HG03108 (cell line): ENCODE results near the gene IL17RB.

Experiments
- ATAC-seq: cut with Tn5 transposase; IDR thresholded peaks from one replicate; pipeline ENCODE4 v1.9.1; 2021; ENCODE audit warnings: moderate library complexity; ENCODE audit not compliant: unreplicated experiment

Gene IL17RB, protein sequence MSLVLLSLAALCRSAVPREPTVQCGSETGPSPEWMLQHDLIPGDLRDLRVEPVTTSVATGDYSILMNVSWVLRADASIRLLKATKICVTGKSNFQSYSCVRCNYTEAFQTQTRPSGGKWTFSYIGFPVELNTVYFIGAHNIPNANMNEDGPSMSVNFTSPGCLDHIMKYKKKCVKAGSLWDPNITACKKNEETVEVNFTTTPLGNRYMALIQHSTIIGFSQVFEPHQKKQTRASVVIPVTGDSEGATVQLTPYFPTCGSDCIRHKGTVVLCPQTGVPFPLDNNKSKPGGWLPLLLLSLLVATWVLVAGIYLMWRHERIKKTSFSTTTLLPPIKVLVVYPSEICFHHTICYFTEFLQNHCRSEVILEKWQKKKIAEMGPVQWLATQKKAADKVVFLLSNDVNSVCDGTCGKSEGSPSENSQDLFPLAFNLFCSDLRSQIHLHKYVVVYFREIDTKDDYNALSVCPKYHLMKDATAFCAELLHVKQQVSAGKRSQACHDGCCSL

DNA sequence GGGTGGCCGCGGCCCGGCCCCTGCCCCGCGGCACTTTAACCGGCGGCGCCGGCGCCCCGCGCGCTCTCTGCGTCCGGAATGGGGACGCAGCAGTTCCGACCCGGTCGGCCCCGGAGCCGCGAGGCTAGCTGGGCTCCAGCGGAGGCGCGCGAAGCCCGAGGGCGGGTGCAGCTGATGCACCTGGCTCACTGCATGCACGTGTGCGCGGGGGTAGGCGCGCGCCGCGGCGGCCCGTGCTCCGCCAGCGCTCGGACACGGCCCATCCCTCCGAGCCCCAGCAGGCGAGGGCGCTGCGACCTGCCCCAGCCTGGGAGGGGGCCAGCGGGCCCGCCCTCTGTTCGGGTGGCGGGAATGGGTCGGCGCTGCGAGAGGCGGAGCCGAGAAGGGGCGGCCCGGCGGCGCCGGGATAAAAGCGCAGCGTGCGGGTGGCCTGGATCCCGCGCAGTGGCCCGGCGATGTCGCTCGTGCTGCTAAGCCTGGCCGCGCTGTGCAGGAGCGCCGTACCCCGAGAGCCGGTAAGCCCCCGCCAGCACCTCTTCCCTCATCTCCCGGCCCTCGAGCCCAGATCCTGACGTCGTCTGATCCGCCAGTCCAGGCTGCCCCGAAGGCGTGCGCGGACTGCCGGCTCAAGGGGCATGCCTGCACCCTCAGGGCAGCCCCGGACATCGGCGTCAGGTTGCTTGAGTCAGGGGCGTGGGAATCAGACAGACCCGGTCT, at the start of gene IL17RB, which contains the start of gene CHDH:
Gene IL17RB (plus strand): TSS at position 435 of the 717 bp plus-strand sequence. CDS start 21 bp downstream, at position 456.
Gene CHDH (minus strand): TSS at position 286 of the 717 bp plus-strand sequence. CDS start 22,411 bp downstream, outside the sequence.
- no peak for ATAC-seq

DNA sequence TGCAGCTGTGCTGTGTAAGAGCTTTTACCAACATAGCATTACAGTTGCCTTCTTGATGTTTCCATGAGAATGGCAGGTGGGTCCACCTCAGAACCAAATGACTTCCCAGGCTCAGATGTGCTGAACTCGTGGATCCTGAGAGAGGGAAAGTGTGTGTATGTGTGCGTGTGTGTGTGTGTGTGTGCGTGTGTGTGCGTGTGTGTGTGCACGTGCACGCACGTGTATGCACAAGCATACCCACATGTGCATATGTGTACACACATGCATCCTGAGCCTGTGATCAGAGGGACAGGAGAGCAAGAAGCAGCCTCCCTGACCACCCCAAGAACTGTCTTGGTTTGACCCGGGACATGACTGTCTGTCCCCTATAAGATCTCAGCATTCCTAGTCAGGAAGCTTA, 48.2 kb upstream of the IL17RB start:
- no peak for ATAC-seq

DNA sequence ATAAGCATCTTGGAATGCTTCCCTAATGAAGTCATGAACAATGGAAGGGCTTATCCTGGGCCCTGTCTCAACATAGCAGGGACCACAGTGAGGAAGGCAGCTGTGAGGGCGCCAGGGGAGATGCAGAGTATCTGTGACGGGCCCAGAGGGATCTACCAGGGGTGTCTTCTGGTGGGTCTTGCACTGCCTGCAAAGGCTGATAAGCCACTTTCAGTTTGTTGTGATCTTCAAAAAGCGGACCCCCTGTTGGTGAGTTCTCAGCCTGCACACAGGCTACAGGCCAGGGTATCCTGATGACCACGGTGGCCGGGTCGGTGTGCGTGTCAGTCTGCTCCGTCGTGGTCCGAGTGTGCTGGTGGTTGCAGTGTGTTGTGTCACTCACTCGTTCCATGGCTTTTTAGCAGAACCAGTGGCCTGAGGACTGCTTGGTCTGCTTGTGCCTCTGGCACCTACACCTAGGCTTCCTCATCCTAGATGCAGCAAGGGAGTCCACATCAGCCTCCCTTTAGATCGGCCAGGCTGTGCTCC, 47.0 kb upstream of the IL17RB start:
- no peak for ATAC-seq

DNA sequence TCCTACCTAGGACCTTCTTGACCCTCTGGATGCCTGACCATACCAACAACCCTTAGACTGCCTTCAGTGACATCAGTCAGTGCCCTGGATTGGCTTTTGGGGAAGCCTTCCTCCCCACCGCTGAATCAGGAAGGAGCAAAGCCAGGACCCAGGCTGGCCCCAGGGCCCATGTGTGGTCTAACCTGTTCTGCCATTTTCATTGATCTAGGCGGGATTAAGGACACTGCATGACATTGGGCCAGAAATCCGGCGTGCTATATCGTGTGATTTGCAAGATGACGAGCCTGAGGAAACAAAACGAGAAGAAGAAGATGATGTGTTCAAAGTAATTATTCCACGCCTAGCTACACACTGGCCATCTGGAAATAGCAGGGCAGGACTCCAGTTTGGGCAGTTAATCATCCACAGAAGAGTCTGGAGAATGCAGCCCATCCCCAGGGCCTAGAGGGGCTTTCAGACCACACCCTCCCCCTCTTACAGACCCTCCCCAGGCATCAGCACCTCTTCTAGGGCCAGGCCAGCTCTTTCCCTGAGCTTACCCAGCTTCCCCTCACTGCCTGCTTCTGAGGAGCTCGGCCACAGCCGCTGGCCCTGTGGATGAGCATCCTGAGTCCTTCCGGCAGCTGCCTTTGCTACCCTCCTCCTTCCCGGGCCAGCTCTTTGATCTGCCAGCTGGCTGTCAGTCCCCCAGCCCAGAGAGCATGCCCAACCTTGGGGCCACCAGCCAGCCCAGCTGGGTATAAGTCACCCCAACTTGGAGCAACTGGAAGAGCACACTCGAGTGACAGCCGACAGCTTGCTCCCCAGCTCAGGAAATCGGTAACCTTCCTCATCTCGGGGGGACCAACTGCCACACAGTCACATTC, 46.1 kb upstream of the IL17RB start:
- no peak for ATAC-seq

DNA sequence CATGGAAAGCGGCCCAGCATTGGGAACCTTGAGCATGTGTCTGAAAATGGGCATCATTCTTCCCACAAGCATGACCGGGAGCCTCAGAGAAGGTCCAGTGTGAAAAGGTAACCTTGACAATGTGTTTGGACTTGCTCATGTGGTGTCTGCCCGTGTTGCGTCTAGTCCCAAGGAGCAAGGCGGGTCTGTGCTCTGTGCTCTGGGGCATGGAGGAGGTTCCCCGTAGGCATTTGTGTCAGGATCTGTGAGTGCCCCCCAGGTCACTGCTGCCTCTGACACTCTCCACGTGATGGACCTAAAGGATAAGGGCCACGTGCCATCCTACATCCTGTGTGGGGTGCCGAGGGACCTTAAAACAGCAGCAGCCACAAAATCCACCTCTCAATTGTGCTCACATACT, 45.0 kb upstream of the IL17RB start:
- ATAC-seq = no peak

DNA sequence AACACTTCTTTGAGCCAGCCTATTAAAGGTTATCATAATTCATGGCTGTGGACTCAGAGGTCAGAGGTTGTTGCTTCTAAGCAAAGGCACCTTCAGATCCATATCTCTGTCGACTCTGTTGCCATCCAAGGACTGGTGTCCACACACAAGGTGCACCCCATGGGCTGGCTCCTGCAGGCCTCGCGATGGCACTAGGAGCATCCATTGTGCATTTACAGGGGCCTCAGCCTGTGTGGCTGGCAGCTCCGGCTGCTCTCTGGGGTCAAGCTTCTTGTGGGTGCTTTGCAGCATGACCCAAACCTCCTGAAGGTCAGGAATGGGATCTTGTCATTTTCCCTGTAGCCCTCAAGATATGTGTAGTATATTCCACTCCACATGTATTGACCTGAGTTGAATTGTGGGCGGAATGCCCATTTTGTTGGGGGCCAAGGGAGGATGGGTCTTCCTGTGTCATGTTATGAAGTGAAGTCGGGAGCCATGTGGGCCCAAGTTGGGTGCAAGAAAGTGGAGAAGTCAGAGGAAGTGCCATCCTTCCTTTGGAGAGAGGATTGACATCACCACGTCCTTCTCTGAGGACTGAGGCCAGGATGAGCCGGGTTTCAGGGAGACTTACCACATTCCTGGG, 44.0 kb upstream of the IL17RB start:
- ATAC-seq = no peak

DNA sequence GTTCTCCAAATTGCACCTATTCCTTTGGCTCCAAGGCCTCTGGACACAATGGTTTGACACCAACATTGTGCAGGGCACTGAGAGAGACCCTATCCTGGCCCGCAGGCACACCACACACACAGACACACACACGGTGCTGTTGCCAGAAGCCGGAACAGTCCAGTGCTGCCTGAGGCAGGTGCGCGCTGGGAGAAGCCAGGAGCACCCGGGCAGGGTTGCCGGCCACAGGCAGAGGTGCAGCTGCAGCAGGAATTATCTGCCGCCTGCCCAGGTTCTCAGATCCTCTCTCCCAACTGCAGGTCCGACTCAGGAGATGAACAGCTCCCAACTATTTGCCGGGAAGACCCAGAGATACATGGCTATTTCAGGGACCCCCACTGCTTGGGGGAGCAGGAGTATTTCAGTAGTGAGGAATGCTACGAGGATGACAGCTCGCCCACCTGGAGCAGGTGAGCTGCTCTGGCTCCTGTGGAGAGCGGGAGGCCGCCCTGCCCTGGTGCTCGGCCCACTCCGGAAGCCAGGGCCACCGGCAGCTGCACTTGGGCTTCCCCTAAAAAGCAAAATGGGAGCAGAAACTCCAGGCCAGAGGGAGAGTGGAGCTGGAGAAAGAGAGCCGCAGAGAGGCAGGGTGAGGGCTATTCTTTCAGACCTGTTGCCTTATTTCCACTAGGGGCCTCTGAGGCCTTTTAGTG, 43.1 kb upstream of the IL17RB start:
- no peak for ATAC-seq

DNA sequence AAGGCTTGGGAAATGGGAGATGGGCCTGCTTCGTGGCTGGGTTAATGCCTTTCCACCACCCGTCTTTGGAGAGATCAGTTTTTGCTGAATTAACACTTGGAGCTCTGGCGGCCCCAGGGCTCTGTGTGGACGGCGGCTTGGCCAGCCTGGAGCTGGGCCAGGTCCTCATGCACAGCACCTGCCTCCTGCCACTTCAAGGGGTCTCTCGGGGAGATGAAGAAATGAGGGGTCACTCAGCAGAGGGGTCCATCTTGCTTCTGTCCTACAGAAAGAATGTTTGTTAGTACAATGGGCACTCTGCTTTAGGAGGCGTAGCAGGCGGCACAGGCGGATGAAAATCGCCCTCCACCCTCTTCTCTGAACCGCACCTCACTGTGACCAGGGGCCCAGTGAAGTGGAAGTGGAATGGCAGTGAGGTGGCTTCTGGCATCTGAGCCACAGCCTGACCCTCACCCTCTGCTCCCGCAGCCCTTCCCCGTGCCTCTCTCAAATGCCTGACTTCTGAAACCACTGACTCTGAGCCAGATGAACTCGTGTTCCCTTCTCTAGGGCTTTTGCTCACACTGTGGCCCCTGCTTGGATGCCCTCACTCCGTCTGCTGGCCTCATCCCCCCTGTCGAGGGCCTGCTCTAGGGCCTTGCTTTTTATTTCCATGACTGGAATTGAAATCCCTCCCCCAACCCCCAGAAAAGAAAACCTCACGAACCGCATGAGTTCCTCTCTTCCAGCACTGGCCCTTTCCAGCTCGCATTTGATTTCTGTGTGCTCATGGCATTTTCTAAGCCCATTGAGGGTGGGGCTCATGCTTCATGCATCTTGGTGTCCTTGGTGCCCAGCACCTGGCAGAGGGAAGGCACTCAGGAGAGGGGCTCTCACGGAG, 42.3 kb upstream of the IL17RB start:
- ATAC-seq = no peak

DNA sequence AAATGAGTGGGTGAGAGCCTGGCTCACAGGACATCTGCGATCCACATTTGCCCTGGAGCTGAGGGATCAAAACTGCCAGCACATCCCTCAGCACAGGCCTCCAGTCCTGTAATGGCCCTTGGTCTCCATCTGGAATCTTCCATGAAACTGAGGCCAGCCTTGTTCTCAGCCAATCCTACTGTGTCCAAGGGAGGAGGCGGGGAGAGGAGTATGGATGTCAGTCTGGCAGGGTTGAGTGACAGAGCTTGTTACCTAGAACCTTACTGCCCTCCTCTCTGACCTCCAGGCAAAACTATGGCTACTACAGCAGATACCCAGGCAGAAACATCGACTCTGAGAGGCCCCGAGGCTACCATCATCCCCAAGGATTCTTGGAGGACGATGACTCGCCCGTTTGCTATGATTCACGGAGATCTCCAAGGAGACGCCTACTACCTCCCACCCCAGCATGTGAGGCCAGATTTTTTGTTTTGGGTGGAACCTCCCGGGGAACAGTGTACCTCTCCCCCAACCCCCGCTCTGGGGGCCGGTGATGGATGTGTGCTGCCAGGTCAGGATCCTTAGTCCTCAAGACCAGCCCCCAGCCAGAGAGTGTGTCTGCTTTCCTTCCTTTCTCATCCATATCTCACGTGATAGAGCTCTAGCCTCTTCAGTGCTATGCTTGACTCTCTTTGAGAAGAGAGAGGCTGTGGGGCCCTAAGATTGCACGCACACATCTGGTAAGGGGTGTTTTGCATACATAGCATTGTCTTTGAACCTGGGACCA, 41.5 kb upstream of the IL17RB start:
- ATAC-seq = peak; percentile 64

DNA sequence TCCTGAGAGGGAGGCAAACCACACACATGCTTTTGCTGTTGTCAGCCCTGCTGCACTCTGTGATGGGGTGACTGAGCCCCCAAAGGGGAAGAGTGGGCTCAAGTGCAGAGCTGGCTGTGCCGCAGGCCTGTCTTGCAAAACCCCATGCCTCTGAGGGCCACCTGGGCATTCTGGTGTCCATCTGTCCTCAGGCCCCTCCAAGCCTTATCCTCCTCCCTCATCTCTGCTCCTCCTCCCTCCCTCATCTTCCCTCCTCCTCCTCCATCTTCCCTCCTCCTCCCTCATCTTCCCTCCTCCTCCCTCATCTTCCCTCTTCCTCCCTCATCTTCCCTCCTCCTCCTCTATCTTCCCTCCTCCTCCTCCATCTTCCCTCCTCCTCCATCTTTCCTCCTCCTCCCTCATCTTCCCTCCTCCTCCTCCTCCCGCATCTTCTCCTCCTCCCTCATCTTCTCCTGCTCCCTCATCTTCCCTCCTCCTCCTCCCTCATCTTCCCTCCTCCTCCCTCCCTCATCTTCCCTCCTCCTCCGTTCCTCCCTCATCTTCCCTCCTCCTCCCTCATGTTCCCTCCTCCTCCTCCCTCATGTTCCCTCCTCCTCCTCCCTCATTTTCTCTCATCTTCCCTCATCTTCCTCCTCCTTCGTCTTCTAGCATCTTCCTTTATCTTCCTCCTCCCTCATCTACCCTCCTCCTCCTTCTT, 40.8 kb upstream of the IL17RB start:
- ATAC-seq = no peak

DNA sequence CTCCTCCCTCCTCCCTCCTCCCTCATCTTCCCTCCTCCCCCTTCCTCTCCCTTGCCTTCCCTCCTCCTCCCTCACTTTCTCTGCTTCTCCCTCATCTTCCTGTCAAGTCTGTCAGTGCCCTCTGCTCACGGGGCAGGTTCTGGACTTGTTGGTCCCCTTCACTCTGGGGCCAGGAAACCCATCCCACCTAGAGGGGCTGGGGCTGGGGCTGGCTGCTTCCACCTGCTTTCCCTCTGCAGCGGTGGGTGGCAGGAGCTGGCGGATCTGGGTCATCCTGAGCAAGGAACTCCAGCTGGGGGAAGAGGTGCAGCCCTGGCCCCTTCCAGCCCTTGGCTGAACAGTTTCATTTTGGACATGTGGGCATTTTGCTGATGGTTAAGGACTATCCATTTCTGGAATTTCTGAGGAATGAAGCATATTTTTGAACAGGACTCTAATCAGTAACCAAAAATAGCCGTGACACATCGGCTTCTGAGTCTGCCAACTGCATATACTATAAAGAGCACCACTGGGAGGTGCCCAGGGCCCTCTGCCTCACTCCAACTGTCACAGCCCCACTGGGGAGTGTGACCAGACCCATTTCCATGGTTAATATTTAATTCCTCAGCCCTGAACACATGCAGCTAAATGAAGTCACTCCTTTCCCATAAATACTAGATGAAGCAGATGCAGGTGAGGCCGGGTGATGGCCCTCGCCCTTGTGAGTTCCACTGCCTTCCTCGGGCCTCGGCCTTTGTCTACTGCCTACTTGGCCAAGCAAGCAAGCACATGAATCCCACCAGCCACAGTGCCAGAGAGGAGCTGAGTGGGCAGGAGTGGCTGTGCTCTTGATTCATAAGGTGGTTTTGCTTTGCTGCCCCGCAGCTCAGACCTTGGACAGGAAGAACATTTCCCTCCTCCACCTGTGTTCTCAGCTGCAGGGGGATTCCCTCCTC, 39.9 kb upstream of the IL17RB start:
- ATAC-seq = peak; percentile 52

DNA sequence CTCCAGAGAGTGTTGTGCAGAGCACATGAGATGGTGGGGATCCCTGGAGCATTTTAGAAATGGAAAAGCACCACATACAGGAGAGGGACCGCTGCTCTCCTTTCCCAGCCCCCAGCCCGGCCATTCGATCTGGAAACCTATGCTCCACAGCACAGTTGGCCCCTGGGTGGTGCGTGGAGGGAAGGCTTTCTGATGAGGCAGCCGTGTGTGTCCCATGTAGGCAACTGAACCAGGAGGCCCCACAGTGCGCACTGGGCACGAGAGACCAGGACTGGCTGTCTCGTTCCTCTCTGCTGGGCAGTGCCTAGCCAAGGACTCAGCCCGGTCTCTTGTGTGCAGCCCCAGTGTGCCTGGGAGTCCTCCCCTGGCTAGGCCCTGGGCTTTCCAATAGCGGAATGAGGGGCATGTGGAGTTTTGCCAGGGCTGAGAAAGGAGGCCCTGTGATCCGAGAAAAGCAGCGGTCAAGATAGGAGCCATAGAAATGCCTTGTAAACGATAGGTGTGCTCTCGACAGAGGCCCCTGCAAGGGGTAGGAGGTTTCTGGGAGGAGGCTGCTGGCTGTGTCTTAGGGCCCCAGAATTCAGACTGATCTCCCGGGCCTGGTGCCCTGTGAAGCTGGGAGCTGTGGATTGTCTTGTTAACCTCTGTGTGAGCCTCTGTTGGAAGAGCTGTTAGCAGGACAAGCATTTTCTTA, 39.1 kb upstream of the IL17RB start:
- no peak for ATAC-seq

DNA sequence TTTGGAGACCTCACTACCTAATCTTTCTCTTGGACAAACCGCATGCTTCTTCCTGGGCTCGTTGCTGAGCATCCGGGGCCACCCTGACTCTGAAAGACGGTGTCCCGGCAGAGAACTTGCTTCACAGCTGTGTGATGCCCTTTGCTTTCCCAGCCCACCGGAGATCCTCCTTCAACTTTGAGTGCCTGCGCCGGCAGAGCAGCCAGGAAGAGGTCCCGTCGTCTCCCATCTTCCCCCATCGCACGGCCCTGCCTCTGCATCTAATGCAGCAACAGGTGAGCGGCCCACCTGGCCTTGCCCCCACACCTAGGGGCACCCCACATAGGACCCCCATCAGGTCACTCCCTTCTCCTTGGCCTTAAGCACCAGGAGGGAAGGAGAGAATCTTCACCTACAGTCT, 37.9 kb upstream of the IL17RB start:
- no peak for ATAC-seq

DNA sequence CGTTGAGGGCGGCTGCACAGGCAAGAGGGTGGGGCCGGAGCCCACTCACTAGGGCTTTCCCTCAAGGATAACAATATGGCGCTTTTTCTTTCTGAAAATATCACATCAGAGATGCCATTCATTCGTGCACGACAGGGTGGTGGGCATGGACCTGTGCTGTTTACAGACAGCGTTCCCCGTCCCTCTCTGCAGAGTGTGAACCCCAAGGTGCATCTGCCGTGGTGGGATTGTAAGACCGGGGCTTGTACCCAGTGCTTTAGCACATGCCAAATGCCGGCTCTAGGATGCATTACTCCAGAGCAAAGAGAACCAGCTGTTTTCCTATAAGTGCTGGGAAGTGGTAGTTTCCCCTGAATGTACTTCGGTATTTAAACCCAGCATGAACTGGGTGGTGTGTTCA, 37.1 kb upstream of the IL17RB start:
- ATAC-seq = no peak

DNA sequence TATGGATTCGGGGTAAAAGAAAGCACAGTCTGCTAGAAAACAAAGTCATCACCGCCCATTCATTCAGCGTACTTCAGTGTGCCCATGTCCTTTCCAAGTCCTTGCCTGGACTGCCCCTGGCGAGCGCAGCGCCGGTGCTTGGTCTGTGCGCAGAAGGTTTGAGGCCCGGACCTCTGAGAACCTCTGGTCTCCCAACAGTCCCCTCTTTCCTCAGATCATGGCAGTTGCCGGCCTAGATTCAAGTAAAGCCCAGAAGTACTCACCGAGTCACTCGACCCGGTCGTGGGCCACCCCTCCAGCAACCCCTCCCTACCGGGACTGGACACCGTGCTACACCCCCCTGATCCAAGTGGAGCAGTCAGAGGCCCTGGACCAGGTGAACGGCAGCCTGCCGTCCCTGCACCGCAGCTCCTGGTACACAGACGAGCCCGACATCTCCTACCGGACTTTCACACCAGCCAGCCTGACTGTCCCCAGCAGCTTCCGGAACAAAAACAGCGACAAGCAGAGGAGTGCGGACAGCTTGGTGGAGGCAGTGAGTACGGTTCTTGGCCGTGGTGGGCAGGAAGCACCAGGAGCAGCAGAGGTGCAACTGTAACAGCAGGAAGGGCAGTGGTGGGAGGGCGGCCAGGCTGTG, 36.5 kb upstream of the IL17RB start:
- no peak for ATAC-seq
